ENCODE measurements around the gene SCG3. TPM values are rescaled to one million over a fixed set of nuclear protein-coding genes. Genes with fewer than 3 reads are reported as not detected.

Gene SCG3
- total RNA-seq, 1 experiment from 2014 or later: not detected

DNA sequence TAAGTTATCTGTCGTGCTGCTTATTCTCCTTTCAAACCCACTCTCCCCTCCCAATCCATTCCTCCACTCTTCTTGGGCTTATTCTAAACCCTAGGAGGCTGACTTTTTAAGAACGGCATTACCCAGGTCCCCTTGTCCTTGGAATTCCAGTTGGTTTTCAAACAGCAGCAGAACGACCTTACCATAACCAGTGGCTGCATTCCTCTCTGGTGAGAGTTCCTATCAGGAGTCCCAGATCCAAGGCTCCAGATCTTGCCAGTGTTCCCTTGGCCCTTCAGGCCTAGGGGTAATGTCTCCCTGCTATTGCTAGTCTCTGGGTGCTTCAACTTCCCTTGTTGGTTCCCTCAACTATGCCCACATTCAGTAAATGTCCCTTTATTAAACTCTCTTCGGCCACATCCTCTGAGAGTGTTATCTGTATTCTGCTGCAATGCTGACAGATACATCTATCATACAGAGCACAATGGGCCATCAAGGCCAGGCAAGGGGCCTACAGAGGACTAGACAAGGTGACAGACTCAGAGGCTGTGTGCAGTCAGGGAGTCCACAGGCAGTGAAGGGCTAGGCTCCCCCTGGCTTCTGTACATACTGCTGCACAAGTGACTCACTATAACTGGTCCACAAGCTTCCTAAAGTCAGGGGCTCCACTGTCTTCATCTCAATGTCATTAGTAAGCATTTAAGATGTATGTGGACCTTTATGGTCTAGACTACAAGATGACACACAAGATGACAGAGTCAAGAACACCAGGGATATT lies 46.0 kb downstream of the SCG3 start:
- H3K9me3 ChIP-seq (ENCODE audit: low read length): no peaks in the 10 kb centered on the region
- H3K4me2 ChIP-seq (ENCODE audit: low read length): no peak overlapping the region
- ChIA-PET CTCF (interaction anchor here (0.7 kb wide), 1 partner anchor 1007 kb away, joined by 3 read pairs; no protein-coding TSS in a partner anchor), POLR2A (ENCODE audit: unreplicated experiment) (no interaction called here)
- no peaks in the 10 kb centered on the region for H3K36me3 ChIP-seq (ENCODE audit: low read depth, low read length)
- no peaks in the 10 kb centered on the region for H3K27me3 ChIP-seq (ENCODE audit: low read length)
- no peaks in the 10 kb centered on the region for H3K79me2 ChIP-seq (ENCODE audit: low read length)
- peaks cover 12% of the 10 kb centered on the region for H3K4me1 ChIP-seq (ENCODE audit: insufficient read depth, low read length)
- no peaks in the 10 kb centered on the region for H3K9me2 ChIP-seq (replicated peaks; ENCODE audit: low read length)
- no TSS peak for BruUV-seq (replicated peaks)
- ATAC-seq: peak; percentile 57
- no peaks in the 10 kb centered on the region for H3F3A ChIP-seq (ENCODE audit: low read length, unreplicated experiment)
- intact Hi-C loops (cut with micrococcal nuclease): no loop called here
- no peak overlapping the region for H3K27ac ChIP-seq (ENCODE audit: low read length)
- peak; percentile 30 for DNase-seq
- TF ChIP-seq, protein P1, sequence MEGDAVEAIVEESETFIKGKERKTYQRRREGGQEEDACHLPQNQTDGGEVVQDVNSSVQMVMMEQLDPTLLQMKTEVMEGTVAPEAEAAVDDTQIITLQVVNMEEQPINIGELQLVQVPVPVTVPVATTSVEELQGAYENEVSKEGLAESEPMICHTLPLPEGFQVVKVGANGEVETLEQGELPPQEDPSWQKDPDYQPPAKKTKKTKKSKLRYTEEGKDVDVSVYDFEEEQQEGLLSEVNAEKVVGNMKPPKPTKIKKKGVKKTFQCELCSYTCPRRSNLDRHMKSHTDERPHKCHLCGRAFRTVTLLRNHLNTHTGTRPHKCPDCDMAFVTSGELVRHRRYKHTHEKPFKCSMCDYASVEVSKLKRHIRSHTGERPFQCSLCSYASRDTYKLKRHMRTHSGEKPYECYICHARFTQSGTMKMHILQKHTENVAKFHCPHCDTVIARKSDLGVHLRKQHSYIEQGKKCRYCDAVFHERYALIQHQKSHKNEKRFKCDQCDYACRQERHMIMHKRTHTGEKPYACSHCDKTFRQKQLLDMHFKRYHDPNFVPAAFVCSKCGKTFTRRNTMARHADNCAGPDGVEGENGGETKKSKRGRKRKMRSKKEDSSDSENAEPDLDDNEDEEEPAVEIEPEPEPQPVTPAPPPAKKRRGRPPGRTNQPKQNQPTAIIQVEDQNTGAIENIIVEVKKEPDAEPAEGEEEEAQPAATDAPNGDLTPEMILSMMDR (conservative IDR thresholded peaks at IDR 0.05; ENCODE audit: low read depth, low read length): 0 out of 2 replicates have a peak, but pooled peaks have one; percentile 12
- TF ChIP-seq EZH2phosphoT487 (IDR thresholded peaks at IDR 0.05; ENCODE audit: borderline replicate concordance, low read length) (no peak), EZH2 (IDR thresholded peaks at IDR 0.05; ENCODE audit: low read length, unreplicated experiment) (no peak)
- peaks cover 5% of the 10 kb centered on the region; the same call in 1 of the 2 replicates for H4K20me1 ChIP-seq (ENCODE audit: low read length)
- no peak overlapping the region for H3K4me3 ChIP-seq (ENCODE audit: low read length)
- H3K9ac ChIP-seq (ENCODE audit: low read length): no peak overlapping the region
- H2AFZ ChIP-seq (ENCODE audit: low read length): no peak overlapping the region

- BruUV-seq (replicated peaks): no TSS peak
- POLR2A ChIA-PET (ENCODE audit: unreplicated experiment): no interaction called here
- H4K20me1 ChIP-seq (ENCODE audit: low read length): peaks cover 3% of the 10 kb centered on the region; the same call in 1 of the 2 replicates
- peaks cover 16% of the 10 kb centered on the region for H3K4me1 ChIP-seq (ENCODE audit: insufficient read depth, low read length)
- CTCF ChIA-PET: no interaction called here
- no peak overlapping the region for H3K9ac ChIP-seq (ENCODE audit: low read length)
- H3K79me2 ChIP-seq (ENCODE audit: low read length): peaks cover 14% of the 10 kb centered on the region; the same call in 1 of the 2 replicates
- no peaks in the 10 kb centered on the region for H3K9me2 ChIP-seq (replicated peaks; ENCODE audit: low read length)
- H3K9me3 ChIP-seq (ENCODE audit: low read length): no peaks in the 10 kb centered on the region
- ATAC-seq (no peak), DNase-seq (no peak)
- H3K4me3 ChIP-seq (ENCODE audit: low read length): no peak overlapping the region
- no peaks in the 10 kb centered on the region for H3F3A ChIP-seq (ENCODE audit: low read length, unreplicated experiment)
- H3K27me3 ChIP-seq (ENCODE audit: low read length): no peaks in the 10 kb centered on the region
- H3K4me2 ChIP-seq (ENCODE audit: low read length): no peak overlapping the region
- no peaks in the 10 kb centered on the region for H3K36me3 ChIP-seq (ENCODE audit: low read depth, low read length)
- intact Hi-C loops (cut with micrococcal nuclease): no loop called here
- no peak overlapping the region for H3K27ac ChIP-seq (ENCODE audit: low read length)
- no peak overlapping the region for H2AFZ ChIP-seq (ENCODE audit: low read length)
- TF ChIP-seq, protein P1 (conservative IDR thresholded peaks at IDR 0.05; ENCODE audit: low read depth, low read length): no peak
- TF ChIP-seq EZH2phosphoT487 (IDR thresholded peaks at IDR 0.05; ENCODE audit: borderline replicate concordance, low read length) (no peak), EZH2 (IDR thresholded peaks at IDR 0.05; ENCODE audit: low read length, unreplicated experiment) (no peak)
These were observed 50.4 kb downstream of the SCG3 start for GRCh38 chr15:51731549-51732267.

Measured in PC-3 (cell line).